SU-DHL-6 (cell line): Measurements from ENCODE around the gene WDR41.
"Not testable (repeated sequence)": the region's sequence is repeated elsewhere in the genome, so short reads cannot be mapped to it uniquely, and the experiment has no call there.

ENCODE experiments used
- CTCF ChIP-seq: fragments of 200-600 bp; sonication (generic); IDR thresholded peaks from one replicate; pipeline ENCODE4 v1.5.1; 2017; ENCODE audit warnings: antibody characterized with exemption, mild to moderate bottlenecking, low read length, moderate library complexity; ENCODE audit not compliant: insufficient read depth, poor library complexity, severe bottlenecking
- EZH2phosphoT487 ChIP-seq: fragments of 200-600 bp; sonication (generic), shearing (Covaris generic); conservative IDR thresholded peaks from 2 replicates; pipeline ENCODE4 v1.6.1; 2018; ENCODE audit warnings: mild to moderate bottlenecking, antibody characterized with exemption, low read length, moderate library complexity, mixed read lengths

- not testable (repeated sequence) for TF ChIP-seq CTCF, EZH2phosphoT487
Measured at GRCh38 chr5:77383336-77383735, 108.8 kb downstream of the WDR41 start.
